ENCODE results near the gene CNTNAP5. TPM values are rescaled to one million over a fixed set of nuclear protein-coding genes. Genes with fewer than 3 reads are reported as not detected.

The CNTNAP5 gene
- total and polyA plus RNA-seq, 4 donors: not detected

- TF ChIP-seq EGR1 (IDR thresholded peaks at IDR 0.05; ENCODE audit: low read depth in 2 of 2) (no peak), HNF4A (conservative IDR thresholded peaks at IDR 0.05) (no peak), FOXA1 (IDR thresholded peaks at IDR 0.05) (no peak), ZBTB33 (IDR thresholded peaks at IDR 0.05) (no peak), MAX (IDR thresholded peaks at IDR 0.05) (no peak), CTCF (IDR thresholded peaks at IDR 0.05; ENCODE audit: low read depth, low read length, missing input control) (no peak), NR2F2 (IDR thresholded peaks at IDR 0.05) (no peak), GABPA (IDR thresholded peaks at IDR 0.05 in 1 of 2, conservative IDR thresholded peaks at IDR 0.05 in 1 of 2) (no peak), ATF3 (IDR thresholded peaks at IDR 0.05) (no peak), RAD21 (IDR thresholded peaks at IDR 0.05) (no peak), FOXA2 (IDR thresholded peaks at IDR 0.05) (no peak), REST (IDR thresholded peaks at IDR 0.05) (no peak), YY1 (IDR thresholded peaks at IDR 0.05) (no peak), RXRA (IDR thresholded peaks at IDR 0.05) (no peak), JUND (IDR thresholded peaks at IDR 0.05) (no peak), TAF1 (conservative IDR thresholded peaks at IDR 0.05) (no peak), HNF4G (IDR thresholded peaks at IDR 0.05) (no peak), SP1 (IDR thresholded peaks at IDR 0.05) (no peak)
- H3K27me3 ChIP-seq (ENCODE audit: control insufficient read depth in 4 of 4, insufficient read depth in 4 of 4, low read length in 3 of 4): no peaks in the 10 kb centered on the region
- H3K4me3 ChIP-seq (ENCODE audit: low read depth in 1 of 3, low read length in 3 of 3): no peak overlapping the region
- H3K4me1 ChIP-seq (ENCODE audit: control insufficient read depth in 4 of 4, insufficient read depth in 4 of 4, low read length in 3 of 4): no peaks in the 10 kb centered on the region
- no peak for DNase-seq (ENCODE audit: low spot score)
- no peaks in the 10 kb centered on the region for H3K36me3 ChIP-seq (ENCODE audit: control insufficient read depth in 4 of 4, insufficient read depth in 3 of 4, low read depth in 1 of 4, low read length in 3 of 4)
- H3K9me3 ChIP-seq (ENCODE audit: control insufficient read depth in 4 of 4, low read length in 3 of 4): no peaks in the 10 kb centered on the region
- no peak overlapping the region for H3K9ac ChIP-seq (ENCODE audit: low read depth in 1 of 2, low read length in 2 of 2)
- 95% methylated on average over 4 of the region's 4 CpGs for WGBS
- no peak overlapping the region for H3K27ac ChIP-seq (ENCODE audit: low read depth in 1 of 2, low read length in 2 of 2)
These were observed 873.7 kb downstream of the CNTNAP5 start for GRCh38 chr2:124898827-124899226.
